ENCODE data around the gene BCAT1. TPM values are rescaled to one million over a fixed set of nuclear protein-coding genes. Genes with fewer than 3 reads are reported as not detected.

BCAT1 gene
- total RNA-seq, 1 experiment from 2014 or later, result 0.74 TPM

- Histone ChIP-seq H3K27me3 (ENCODE audit: insufficient read depth, low read length) (no peaks in the 10 kb centered on the region), H2AFZ (ENCODE audit: low read depth, low read length, poor library complexity, severe bottlenecking) (no peak overlapping the region), H3K9me2 (ENCODE audit: insufficient read depth) (no peaks in the 10 kb centered on the region), H3K4me3 (replicated peaks in 1 of 2; ENCODE audit: low read depth in 1 of 2, low read length in 2 of 2) (no peak overlapping the region), H4K20me1 (ENCODE audit: insufficient read depth) (no peaks in the 10 kb centered on the region), H3K9me3 (ENCODE audit: control insufficient read depth in 1 of 2, insufficient read depth in 1 of 2, low read depth in 1 of 2, low read length in 2 of 2) (no peaks in the 10 kb centered on the region), H3K79me2 (ENCODE audit: insufficient read depth, low read length) (no peaks in the 10 kb centered on the region), H3K4me2 (ENCODE audit: low read length) (no peak overlapping the region), H3K4me1 (ENCODE audit: control insufficient read depth in 1 of 2, insufficient read depth in 2 of 2, low read length in 2 of 2) (no peaks in the 10 kb centered on the region), H3K9ac (ENCODE audit: low read length) (no peak overlapping the region), H3K36me3 (ENCODE audit: control insufficient read depth in 1 of 2, insufficient read depth in 2 of 2, low read length in 2 of 2) (no peaks in the 10 kb centered on the region), H3K27ac (ENCODE audit: low read depth, low read length) (no peak overlapping the region)
- CTCF ChIA-PET, result no interaction called here
- POLR2A ChIA-PET, result no interaction called here
- BruUV-seq (replicated peaks), result no TSS peak
- DNase-seq (ENCODE audit: low read depth, low spot score), result no peak
- RAD21 ChIA-PET (ENCODE audit: low non-redundant PET in 1 of 2, low total read pairs in 2 of 2, uncharacterized antibody in 2 of 2, unreplicated experiment in 2 of 2), result no interaction called here
- ATAC-seq, result no peak
- TF ChIP-seq ZBTB33 (IDR thresholded peaks at IDR 0.05; ENCODE audit: extremely low read depth, insufficient replicate concordance, low read length), result no peak
- TF ChIP-seq YY1 (IDR thresholded peaks at IDR 0.05; ENCODE audit: extremely low read depth, insufficient replicate concordance, low read depth, low read length), result no peak
- no peak for TF ChIP-seq SRF (IDR thresholded peaks at IDR 0.05; ENCODE audit: low read depth)
- TF ChIP-seq TCF7L2 (IDR thresholded peaks at IDR 0.05; ENCODE audit: borderline replicate concordance, extremely low read depth, insufficient read depth, insufficient read length), result no peak
- no peak for TF ChIP-seq SIN3A (IDR thresholded peaks at IDR 0.05; ENCODE audit: low read depth)
- TF ChIP-seq RAD21 (IDR thresholded peaks at IDR 0.05; ENCODE audit: low read depth), result no peak
- no peak for TF ChIP-seq JUND (IDR thresholded peaks at IDR 0.05)
- no peak for TF ChIP-seq EGR1 (IDR thresholded peaks at IDR 0.05; ENCODE audit: low read depth)
- TF ChIP-seq ZFX (IDR thresholded peaks at IDR 0.05), result no peak
- TF ChIP-seq FOSL1 (IDR thresholded peaks at IDR 0.05; ENCODE audit: low read depth), result no peak
- no peak for TF ChIP-seq EZH2 (IDR thresholded peaks at IDR 0.05)
- TF ChIP-seq CEBPB (IDR thresholded peaks at IDR 0.05; ENCODE audit: low read depth), result no peak
- TF ChIP-seq SP1 (IDR thresholded peaks at IDR 0.05; ENCODE audit: low read depth), result no peak
- intact Hi-C loops (cut with micrococcal nuclease), result no loop called here
Observed at GRCh38 chr12:24964342-24964741, 15.4 kb upstream of the BCAT1 start.

Data from HCT116 (cell line).